Suppressor macrophage treated with lipopolysaccharide for 4 hours (primary cell): ENCODE data around the gene MGST3.
"Not testable (repeated sequence)": the region's sequence is repeated elsewhere in the genome, so short reads cannot be mapped to it uniquely, and the experiment has no call there.

Experiments used
- DNase-seq: peaks from one replicate; pipeline ENCODE4 v3.0.0-alpha.2; 2020

Gene MGST3

DNA sequence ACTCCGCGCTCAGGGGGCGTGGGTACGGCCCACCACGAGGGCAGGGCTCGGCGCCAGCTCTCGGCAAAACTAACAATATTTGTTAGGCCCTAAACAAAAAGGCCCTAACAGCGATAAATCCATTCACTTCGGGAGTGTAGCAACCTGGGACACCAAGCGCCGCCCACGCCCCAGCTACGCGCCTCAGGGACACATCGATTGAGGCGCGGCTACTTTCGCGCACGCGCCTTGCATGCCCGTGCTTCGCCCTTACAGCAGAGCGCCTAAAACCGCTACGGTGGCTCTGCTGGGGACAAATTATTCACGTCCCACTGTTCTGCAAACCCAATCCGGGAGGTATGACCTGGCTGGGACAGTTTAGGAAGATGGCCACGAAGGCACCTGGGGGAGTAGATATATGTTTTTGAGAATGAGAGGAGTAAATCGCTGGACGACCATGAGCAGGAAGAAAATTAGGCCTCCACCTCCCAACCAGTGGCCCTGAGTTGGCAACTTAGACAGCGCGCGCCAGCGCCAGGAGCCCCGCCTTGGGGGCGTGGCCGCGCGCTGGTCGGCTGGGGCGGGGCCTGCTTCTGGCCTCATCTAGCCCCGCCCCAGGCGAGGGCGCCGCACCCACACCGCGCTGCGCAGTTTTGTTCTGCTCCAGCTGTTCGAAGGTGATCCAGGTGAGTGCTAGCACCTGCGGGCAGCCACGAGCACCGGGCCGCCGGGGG is at the start of gene MGST3:
MGST3 (plus strand) TSS at position 606 of the 713 bp plus-strand sequence. CDS start 18,614 bp downstream, outside the sequence.
- peak; percentile 97 for DNase-seq

DNA sequence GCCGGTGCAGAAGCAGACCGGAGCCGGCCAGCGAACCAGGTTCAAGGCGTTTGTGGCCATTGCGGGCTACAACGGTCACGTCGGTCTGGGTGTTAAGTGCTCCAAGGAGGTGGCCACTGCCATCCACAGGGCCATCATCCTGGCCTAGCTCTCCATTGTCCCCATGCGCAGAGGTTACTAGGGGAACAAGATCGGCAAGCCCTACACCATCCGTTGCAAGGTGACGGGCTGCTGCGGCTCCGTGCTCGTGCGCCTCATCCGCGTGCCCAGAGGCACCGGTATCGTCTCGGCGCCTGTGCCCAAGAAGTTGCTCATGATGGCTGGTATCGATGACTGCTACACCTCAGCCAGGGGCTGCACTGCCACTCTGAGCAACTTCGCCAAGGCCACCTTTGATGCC is 49.1 kb upstream of the MGST3 start:
- DNase-seq: no peak

DNA sequence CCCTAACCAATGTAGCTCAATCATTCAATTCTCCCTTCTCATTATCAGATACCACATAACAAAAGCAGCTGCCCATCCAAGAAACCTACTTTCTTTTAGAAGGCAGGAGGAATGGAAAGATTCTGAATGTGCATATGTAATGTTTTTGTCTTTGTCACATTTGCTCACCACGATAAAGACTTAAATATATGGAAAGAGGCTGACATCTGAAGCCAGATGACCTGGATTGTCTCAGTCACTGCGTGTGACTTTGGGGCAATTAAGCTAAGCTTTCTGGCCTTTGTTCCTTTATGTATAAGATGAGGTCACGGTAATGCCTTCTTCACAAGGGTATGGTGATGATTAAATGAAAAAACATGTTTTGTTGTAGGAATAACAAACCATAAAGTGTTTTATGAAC is 44.6 kb upstream of the MGST3 start:
- DNase-seq: no peak

DNA sequence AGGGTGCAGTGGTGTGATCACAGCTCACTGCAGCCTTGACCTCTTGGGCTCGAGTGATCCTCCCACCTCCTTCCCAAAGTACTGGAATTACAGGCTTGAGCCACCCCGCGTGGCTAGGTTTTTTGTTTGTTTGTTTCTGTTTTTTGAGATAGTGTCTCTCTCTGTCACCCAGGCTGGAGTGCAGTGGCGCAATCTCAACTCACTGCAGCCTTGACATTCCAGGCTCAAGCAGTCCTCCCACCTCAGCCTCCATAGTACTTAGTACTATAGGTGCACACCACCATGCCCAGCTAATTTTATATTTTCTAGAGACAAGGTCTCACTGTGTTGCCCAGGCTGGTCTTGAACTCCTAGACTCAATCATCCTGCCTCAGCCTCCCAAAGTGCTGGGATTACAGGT is 39.6 kb upstream of the MGST3 start:
- DNase-seq: not testable (repeated sequence)

DNA sequence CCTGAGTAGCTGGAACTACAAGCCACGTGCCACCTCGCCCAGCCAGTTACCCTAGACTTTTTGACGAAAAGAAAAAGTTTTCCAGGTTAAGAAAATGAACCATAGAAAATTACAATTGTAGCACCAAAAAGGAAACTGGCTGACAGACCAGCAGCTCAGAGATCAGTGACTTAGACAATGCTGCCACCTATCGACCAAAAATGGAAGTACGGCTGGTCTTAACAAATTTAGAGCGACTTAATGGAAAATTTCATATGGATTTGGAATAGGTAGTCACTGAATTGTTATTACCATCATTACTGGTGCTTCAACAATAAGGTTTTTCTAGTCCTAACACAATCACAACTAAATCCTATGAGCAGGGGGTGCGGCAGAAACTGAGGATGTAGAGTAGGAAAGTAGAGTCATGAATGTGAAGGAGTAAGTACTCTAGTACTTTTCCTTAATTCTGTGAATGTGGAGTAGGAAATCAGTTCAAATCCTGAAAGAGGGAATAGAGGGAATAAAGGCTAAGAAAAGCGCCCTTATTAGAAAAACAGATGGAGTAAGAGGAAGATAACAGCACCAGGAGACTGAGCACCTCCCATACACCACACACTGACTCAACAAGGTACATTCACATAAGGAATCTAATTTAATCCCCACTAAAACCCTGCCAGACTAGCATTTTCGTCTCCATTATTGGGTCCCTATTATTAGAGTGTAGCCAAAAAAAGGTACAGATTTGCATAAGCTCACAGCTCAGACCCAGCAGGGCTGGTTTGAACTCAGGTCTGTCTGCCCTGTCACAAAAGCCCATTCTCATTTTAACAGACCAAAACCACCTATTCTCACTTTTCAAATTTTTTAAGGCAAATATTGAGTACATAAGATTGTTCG is 37.9 kb upstream of the MGST3 start:
- peak; percentile 86 for DNase-seq

DNA sequence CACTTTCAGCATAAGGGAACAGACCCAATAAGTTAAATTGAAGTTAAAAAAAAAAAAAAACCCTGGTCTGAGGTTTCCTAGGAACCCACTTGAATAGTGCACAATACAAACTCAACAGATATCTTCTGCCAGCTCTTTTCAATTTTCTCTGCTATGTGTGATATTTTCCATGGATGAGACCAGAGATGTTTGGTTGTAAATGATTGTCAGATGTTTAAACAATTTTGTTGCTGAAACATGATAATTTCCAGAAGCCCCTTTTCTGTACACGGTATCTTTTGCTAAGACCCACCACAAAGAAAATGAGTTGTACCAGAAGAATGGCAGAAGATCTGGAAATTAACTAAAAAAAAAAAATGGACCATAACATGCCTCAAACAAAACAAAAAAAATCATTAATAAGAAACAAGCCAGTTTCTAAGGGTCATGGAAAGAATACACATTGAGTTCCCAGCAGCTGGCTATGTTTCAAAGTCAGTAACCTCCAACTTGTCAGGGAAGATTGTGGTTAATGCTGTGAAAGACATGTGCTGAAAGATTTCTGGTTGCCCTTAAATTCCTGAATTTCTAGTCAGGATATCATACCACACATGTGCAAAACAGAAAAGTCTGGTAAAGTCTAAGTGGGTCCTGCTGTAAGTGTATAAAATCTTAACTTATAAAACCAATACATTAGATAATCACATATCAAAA is 35.6 kb upstream of the MGST3 start:
- no peak for DNase-seq

DNA sequence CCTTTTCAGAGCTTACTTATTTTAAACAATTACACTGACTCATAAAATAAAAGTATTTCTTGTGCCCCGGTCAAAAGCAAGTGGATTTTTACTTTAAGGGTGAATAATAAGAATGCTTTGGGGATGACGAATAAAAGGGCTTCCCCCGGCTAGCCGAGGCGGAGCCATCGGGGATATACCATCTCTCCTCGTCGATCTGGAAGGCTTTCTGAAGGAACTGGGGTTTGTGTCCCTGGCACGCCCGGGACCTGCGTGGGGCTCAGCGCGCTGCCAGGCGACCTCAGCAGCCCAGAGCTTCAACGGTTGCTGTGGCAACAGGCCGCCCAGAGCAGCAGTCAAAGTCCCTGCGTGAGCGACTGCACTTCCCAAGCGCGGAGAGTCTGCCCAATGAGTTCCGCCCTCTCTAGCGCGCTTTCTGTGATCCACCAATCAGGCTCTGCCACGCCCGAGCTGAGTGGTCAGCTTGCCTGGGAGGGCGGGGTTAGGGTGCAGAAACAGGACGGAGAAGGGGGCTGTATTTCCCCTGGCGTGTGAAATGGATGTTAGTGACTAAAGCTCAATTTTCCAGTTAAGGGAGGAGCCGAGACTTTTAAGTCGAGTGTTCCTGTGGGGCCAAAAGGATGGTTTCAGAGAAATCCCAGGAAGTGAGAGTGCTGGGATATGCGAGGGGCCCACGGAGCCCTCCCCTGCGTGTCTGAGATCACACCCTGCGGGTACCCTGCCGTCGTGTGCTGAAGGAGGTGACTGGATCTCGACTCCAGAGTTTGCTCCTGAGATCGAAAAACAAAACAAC is 33.0 kb upstream of the MGST3 start:
- peak; percentile 99 for DNase-seq

DNA sequence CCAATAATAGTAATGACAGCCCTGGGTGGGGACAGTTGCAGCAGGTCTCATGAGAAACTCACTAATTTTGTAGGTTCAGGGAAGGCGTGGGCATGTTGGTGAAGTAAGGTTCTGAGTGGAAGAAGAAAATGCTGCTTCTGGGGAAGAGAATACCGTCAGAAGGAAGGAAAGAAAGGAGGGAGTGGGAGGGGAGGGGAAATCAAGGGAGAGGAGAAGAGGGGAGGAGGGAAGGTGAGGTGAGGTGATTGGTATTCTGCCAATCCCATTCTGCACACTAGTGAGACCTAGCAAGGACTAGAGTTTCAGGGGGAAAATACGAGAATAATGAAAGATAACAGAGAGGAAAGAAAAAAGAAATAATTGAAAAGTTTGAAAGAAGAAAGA is 32.4 kb upstream of the MGST3 start:
- no peak for DNase-seq

DNA sequence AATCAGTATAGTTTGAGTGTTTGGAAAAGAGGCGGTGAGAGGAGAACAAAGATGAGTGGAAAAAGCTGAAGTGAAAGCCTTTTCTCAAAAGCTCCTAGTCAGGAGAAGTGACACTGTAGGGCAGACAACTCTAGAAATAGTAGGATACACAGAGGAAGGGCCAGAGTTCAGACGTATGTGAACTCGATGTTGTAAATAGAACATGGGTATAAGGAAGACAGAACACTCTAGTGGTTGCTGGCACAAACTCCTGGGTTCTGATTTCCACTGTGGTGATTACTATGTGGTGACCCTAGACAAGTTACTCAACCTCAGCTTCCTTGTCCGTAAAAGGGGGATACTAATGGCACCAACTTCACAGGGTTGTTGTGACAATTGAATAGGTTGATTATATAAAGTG is 30.2 kb upstream of the MGST3 start:
- peak; percentile 40 for DNase-seq

DNA sequence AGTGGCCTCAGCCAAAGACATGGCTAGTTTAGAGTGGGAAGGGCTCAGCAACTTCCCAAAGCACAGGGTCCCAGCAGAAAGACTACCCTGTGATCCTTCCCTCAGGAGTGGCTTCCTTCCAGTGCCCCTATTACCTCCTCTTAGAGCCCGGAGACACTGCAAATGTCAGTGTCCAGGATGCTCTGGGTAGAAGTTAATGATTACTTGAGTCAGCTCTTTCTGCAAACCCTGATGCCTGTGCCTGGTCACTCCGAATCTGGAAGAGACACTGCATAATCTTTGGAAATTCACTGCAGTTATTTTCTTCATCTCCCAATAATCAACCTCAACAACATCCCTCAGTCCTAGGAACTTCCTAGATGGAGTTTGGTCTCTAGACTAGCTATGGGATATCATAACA is 27.2 kb upstream of the MGST3 start:
- no peak for DNase-seq

DNA sequence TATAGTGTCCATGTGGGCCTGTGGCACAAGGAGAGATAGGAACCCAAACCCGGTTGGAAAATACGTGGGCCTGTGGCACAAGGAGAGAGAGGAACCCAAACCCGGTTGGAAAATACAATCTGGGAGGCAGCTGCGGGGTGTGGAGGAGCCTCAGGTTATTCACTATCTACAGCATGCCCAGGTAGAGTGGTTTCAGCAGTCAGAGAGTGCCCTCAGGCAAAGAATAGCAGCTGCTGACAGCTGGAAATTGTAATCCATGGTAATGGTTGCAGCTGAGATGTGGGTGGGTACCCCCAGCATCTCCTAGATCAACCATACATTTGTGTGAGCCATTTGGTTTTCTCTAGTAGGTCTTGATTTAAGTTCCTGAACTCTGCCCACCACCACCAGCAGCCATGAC is 25.8 kb upstream of the MGST3 start:
- no peak for DNase-seq

DNA sequence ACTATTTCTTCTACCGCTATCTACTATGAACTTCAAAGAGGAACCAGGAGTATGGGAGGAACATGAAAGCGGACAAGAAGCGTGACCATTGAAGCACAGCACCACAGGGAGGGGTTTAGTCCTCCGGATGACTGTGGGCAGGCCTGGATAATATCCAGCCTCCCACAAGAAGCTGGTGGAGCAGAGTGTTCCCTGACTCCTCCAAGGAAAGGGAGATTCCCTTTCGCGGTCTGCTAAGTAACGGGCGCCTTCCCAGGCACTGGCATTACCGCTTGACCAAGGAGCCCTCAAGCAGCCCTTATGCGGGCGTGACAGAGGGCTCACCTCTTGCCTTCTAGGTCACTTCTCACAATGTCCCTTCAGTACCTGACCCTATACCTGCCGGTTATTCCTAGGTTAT is 24.4 kb upstream of the MGST3 start:
- not testable (repeated sequence) for DNase-seq

DNA sequence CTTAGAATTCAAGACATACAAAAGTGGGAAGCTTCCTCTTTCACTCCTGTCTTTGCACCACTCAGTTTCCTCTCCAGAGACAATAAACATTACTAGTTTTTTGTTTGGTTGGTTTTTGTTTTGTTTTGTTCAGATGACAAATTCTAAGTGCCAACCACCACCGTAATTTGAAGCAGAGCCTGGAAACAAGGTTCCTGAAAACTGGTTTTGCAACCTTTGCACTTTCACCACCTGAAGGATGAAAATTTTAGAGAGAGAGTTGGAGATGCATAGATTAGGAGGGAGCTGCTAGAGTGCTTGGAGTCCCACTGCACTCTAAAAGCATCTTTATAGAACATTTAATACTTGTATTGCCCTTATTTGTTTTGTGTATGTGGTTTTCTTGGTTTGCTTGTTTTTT is 20.2 kb upstream of the MGST3 start:
- DNase-seq: peak; percentile 22

DNA sequence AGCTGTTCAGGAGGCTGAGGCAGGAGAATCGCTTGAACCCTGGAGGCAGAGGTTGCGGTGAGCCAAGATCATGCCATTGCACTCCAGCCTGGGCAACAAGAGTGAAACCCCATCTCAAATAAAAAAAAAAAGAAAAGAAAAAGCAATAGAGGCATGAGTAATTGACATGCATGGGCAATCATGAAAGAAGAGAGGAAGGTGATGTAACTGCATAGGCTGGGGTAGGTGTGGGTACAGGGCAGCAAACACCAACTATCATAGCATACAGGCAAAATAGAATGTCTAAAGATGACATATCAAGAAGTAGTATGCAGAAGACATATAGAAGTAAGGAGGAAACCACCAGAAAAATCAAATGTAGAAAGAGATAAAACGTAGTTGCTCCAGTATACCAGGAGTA is 19.0 kb upstream of the MGST3 start:
- DNase-seq: no peak

DNA sequence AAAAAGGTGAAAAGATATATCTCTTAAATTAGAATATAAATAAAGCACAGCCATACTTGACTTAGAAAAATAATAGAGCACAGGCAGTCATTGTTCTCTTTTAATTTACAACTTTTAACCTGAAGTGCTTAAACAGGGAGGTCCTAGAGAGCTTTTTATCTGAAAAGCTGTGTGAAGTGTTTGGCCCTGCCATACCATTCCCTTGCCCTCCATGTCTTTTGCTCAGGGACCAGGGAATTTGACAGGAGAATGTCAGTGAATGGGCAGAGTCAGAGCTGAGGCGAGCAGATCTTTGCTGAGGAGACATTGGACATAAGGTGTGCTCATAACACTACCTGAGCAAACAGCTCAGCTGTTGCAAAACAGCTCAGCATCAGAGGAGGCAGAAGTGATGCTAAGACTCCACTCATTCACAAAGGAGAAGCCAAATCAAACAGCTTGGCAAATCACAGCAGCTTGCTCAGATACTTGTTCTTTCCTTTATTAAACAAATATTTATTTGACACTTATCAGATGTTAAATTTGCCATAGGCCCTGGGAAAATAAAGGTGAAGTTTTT is 14.9 kb upstream of the MGST3 start:
- no peak for DNase-seq

DNA sequence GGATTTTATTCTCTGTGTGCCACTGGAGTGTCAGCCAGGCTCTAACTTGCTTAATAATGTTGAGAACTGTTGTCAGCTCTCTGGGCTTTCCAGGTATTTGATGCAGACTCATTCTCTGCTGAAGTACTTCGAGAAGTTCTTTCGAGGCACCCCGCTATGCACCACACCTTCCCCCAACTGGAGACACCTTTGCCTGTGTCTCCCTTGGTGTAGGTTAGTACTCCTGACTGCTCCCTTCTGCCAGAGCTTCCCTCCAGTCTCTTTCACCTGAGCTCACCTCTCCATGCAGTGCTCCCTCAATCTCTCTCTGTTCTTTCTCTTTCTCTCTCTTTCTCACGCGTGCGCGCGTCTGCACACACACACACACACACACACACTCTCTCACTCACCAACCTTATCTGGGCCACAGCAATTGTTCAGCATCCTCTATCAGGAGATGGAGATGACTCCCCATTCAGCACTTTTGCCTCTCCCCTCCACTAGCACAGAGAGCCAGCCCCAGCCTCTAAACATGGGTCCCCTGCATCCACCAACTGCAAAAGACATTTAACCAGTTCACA is 14.0 kb upstream of the MGST3 start:
- no peak for DNase-seq

DNA sequence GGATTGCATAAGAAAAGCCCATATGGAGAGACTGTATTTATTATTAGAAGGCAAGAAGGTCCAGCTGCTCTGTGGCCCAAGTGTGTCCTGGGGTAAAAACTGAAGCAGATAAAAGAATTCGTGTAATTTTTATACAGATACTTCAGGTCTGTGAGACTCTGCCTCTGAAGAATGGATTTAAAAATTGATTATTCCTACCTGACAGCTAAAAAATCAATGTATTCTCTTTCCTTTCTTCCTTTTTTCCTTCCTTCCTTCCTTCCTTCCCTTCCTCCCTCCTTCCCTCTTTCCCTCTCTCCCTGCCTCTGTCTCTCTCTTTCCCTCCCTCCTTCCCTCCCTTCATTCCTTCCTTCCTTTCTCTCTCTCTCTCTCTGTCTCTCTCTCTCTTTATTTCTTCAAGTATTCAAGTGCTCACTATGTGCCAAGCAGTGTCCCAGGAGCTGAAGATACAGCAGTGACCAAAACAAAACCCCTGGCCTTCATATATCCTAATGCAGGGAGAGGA is 11.3 kb upstream of the MGST3 start:
- no peak for DNase-seq

DNA sequence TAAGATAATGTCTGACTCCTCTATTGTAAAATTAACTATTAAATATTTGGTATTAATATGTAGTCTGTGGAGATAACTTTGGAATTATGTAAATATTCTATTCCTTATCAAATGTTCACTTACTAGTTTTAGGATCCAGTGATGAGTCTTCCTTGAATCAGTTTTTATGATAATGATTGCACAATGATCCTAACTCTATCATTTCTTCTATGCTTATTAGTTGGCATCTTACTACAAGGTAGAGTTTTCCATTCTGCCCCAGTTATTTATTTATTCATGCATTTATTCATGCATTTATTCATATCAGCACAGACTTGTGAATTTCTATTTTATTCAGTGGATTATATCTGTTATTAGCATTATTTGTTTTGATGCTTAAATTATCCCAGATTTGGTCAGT is 7.4 kb upstream of the MGST3 start:
- DNase-seq: no peak

DNA sequence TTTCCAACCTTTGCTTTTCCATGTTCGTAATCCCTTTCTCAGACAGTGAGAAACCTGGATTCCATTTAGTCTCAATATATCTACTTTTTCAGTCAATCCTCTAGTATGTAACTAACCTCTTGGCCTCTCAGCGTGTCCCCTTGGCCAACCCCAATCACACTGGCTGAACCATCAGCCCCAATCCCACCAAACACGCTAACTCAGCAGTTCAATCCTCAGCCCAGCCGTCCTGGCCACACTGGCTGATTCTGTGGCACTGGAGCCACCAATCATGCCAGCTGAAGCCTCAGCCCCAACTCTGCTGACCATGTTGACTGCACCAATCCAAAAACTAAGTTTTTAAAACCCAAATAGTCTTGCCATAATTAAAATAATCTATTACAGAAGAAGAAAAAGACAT is 6.6 kb upstream of the MGST3 start:
- no peak for DNase-seq

DNA sequence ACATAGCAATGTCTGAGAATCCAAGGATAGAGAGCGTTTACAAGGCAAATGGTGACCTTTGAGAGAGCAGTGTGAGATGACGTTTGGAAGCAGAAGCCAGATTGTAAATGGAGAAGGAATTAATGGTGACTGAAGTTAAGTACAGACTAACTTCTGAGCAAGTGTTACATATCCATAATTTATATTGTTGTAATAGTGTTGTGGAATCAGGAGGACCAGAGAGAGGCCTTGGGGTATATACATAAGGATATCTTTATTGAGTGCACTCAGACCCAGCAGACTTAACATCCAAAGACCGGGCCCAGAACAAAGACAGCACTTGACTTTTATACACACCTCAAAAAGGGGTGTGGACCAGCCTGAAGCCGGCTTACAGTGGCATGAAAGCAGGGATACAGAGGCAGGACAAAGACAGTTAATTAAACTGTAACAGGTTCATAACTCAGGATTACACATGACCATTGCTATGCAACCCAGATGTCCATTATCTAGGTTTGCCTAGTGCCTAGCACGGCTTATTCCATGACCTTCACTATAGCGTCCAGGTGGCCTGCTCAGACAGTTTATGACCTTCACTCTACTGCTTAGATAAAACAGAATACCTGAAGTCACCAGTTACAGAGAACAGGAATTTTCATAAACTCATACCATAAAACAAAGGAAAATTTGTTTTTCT is 2.7 kb upstream of the MGST3 start:
- DNase-seq: no peak

DNA sequence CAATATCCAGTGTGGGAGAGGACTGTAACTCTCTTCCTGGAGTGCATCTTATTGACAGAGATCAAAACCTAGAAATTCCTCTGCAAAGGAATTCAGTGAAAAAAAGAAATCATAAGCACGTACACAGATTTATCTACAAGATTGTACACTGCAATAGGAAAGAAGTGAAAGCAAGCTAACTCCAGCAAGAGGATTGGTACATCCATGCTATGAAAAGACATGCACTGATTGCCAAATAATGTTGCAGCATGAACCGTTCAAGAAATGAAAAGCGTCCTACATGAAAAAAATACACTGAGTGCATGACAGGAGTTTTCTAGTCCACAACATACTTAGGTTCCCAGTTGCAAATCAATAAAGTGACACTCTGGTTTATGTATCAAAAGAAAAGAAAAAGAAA is 1.9 kb upstream of the MGST3 start:
- DNase-seq: peak; percentile 45
